Colonic mucosa (tissue), 4 donors: ENCODE measurements around the gene AFG1L. TPM values are rescaled to one million over a fixed set of nuclear protein-coding genes. Genes with fewer than 3 reads are reported as not detected.
"Not testable (repeated sequence)": the region's sequence is repeated elsewhere in the genome, so short reads cannot be mapped to it uniquely, and the experiment has no call there.

ENCODE experiments used
- DNase-seq: peaks from one replicate; pipeline ENCODE4 v3.0.0-alpha.2; 2020
- H3K27ac ChIP-seq: fragments of 200-600 bp; one replicate; pipeline ENCODE4 v1.8.0; 2021
- H3K27me3 ChIP-seq: fragments of 200-600 bp; one replicate; pipeline ENCODE4 v1.8.0; 2021
- H3K36me3 ChIP-seq: fragments of 200-600 bp; one replicate; pipeline ENCODE4 v1.8.0; 2021
- H3K4me1 ChIP-seq: fragments of 200-600 bp; one replicate; pipeline ENCODE4 v1.8.0; 2021; ENCODE audit warnings: mild to moderate bottlenecking
- H3K4me3 ChIP-seq: fragments of 200-600 bp; one replicate; pipeline ENCODE4 v1.8.0; 2021
- H3K9ac ChIP-seq, 2 donors: one replicate each; pipeline ENCODE4 v1.7.0; 2013; ENCODE audit warnings: control low read depth in 2 of 2, low read depth in 2 of 2, low read length in 2 of 2
- H3K9me3 ChIP-seq: fragments of 200-600 bp; one replicate; pipeline ENCODE4 v1.8.0; 2021
- intact Hi-C: fragments of 100-400 bp; cut with DNase I; formaldehyde crosslinking; loops from one replicate; pipeline ENCODE4 v1.14.1; 2022
- total RNA-seq, 2 donors: library from RNA; stranded (reverse); fragmentation: NEBNext Ultra II Directional in 1 of 2; extraction: Animal tissue kit (Norgen Biotek cat#: 25700) in 1 of 2; gene quantifications; one replicate each; pipeline ENCODE4 v1.2.1, GENCODE V29; 2021
- TF ChIP-seq, protein P1 (sequence below): fragments of 200-600 bp; IDR thresholded peaks from one replicate; pipeline ENCODE4 v1.8.0; 2022; ENCODE audit warnings: antibody characterized with exemption, mild to moderate bottlenecking
- donor health status: healthy.
- donor health status: DM: no; HTN: no; CAD: no.
- donor health status: DM: no; HTN: no; CAD: no.

AFG1L gene
- total RNA-seq, 2 donors from 2014 or later = 9.5 to 10.9 TPM

DNA sequence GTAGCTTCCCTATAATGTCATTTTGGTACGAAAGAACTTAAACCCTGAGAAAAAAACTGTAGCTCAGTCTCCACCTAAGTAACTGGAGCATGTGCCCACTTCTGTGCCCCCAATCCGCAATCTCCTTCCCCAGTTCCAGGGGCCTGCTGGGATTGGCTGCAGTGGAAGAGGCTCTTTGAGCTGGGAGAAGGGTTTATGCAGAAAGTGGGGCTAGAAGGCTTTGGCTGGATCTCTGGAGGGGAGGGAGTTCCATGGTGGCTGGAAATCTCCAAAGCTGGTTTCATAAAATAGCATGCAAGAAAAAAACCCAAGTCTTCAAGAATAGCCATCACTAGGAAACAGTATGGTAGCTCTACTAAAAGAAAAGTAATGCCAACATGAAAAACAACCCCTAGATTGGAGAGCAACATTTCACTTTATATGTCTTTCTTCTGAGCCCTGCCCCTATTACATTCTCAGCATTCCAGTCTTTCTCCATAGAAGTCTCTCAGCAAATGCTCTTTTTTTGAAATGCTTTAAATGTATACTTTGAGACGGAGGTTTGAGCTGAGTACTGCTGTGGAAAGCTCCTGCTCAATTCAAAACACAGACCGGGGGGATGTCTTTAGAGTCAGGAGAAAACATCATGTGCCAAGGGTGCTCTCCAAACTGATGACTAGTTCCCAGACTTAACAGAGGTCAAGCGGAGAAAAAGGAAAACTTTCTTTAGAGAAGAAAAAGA is 229.8 kb downstream of the AFG1L start:
- H3K4me1 ChIP-seq = no peaks in the 10 kb centered on the region
- H3K9ac ChIP-seq = no peak overlapping the region
- DNase-seq = no peak
- TF ChIP-seq, protein P1, sequence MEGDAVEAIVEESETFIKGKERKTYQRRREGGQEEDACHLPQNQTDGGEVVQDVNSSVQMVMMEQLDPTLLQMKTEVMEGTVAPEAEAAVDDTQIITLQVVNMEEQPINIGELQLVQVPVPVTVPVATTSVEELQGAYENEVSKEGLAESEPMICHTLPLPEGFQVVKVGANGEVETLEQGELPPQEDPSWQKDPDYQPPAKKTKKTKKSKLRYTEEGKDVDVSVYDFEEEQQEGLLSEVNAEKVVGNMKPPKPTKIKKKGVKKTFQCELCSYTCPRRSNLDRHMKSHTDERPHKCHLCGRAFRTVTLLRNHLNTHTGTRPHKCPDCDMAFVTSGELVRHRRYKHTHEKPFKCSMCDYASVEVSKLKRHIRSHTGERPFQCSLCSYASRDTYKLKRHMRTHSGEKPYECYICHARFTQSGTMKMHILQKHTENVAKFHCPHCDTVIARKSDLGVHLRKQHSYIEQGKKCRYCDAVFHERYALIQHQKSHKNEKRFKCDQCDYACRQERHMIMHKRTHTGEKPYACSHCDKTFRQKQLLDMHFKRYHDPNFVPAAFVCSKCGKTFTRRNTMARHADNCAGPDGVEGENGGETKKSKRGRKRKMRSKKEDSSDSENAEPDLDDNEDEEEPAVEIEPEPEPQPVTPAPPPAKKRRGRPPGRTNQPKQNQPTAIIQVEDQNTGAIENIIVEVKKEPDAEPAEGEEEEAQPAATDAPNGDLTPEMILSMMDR = no peak
- intact Hi-C loops = loop anchor here (5.0 to 10.0 kb wide), 2 partner anchors 412 to 550 kb away; no protein-coding TSS in a partner anchor
- no peaks in the 10 kb centered on the region for H3K9me3 ChIP-seq
- H3K27ac ChIP-seq = no peak overlapping the region
- H3K36me3 ChIP-seq = no peaks in the 10 kb centered on the region
- H3K4me3 ChIP-seq = no peak overlapping the region
- H3K27me3 ChIP-seq = no peaks in the 10 kb centered on the region

DNA sequence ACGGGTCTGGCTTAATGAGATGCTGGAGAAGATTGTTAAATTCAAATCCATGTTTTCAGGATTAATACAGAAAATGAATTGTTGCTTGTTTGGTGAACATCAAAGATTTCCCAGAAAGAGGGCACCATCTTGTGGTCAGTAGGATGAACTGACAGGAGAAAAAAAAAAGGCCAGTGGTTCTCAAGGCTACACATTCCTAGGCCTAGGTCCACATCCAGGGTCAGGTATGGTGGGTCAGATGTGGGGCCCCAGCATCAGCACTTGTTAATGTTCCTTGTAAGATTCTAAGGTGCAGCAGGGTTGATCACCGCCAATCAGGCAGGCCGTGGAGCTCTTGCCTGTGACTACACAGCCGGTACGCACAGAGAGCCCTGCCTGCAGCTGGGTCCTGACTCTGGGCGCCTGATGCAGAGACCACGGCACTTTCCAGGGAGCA is 231.9 kb downstream of the AFG1L start:
- no peaks in the 10 kb centered on the region for H3K36me3 ChIP-seq
- H3K9ac ChIP-seq = no peak overlapping the region
- no peak for DNase-seq
- intact Hi-C loops = loop anchor here (5.0 to 10.0 kb wide), 2 partner anchors 414 to 552 kb away; no protein-coding TSS in a partner anchor
- TF ChIP-seq, protein P1 = peak; percentile 62
- H3K4me1 ChIP-seq = no peaks in the 10 kb centered on the region
- no peak overlapping the region for H3K27ac ChIP-seq
- H3K27me3 ChIP-seq = no peaks in the 10 kb centered on the region
- H3K4me3 ChIP-seq = no peak overlapping the region
- H3K9me3 ChIP-seq = no peaks in the 10 kb centered on the region

DNA sequence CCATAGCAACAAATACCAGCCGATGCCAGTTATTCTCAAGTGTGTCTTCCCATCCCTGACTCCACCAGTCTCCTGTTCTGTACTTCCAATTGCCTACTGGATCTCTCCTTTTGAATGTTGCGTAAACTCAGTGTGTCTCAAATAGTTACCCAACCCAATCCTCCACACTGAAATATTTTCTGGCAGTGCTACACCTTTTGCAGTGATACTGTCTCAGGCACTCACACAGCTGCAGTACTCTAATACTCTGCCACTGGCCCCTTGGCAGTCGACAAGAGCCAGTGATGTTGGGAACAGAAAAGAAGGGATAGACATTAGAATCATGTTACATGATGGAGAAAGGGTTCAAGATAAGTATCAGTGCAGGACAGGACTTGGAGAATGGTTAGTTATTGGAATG is 234.0 kb downstream of the AFG1L start:
- no peak for DNase-seq
- Histone ChIP-seq H3K4me3 (no peak overlapping the region), H3K9me3 (no peaks in the 10 kb centered on the region), H3K27ac (no peak overlapping the region), H3K27me3 (no peaks in the 10 kb centered on the region), H3K9ac (no peak overlapping the region), H3K36me3 (no peaks in the 10 kb centered on the region), H3K4me1 (no peaks in the 10 kb centered on the region)
- TF ChIP-seq, protein P1 = no peak
- intact Hi-C loops = loop anchor here (5.0 to 10.0 kb wide), 2 partner anchors 417 to 554 kb away; no protein-coding TSS in a partner anchor

DNA sequence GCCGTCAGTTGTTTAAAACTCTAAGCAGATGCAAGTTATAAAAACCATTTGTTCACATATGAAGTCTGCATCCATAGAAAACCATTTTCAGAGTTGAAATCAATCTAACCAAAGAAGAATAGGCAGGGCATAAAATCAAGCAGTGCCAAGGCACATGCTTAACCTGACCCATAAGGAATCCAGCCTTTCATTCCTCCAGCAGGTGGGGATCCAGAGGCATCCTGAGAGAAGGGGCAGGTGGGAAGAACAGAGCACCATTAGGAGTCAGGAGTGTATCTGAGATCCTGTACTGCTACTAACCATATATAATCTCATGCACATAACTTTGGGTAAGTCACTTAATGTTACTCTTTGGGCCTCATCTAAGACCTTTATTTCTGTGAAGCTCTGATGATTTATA is 236.5 kb downstream of the AFG1L start:
- H3K4me3 ChIP-seq = no peak overlapping the region
- intact Hi-C loops = no loop called here
- no peaks in the 10 kb centered on the region for H3K9me3 ChIP-seq
- no peak overlapping the region for H3K9ac ChIP-seq
- no peak overlapping the region for H3K27ac ChIP-seq
- H3K27me3 ChIP-seq = no peaks in the 10 kb centered on the region
- H3K4me1 ChIP-seq = no peaks in the 10 kb centered on the region
- TF ChIP-seq, protein P1 = no peak
- DNase-seq = no peak
- H3K36me3 ChIP-seq = no peaks in the 10 kb centered on the region

DNA sequence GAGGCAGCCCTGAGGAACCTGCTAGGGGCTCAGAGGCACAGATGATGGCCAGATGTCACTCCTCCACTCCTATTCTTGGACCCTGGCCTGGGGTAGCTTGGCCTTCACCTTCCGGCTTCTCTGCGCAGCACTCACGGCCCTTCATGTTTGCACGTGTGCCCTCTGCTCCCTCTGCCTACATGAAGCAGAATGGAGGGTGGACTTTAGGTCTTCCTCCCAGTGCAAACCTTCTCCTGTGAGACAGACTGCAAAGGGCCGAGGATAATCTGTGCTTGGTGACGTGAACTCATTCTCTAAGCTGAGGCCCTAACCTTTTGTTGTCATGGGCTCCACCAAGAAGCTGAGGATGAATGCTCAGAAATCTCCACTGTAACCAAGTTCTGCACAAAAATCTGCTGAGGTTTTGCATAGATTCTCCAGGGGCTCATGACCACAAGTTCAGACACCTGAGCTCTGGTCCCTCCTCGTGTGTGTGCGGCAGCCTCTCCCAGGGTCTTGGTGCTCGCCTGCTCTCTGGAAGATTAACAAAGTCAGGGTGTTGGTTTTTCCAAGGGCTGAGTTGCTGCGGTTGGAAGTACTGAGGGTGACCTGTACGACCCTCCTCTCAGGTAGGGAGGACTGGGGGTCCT is 240.4 kb downstream of the AFG1L start:
- Histone ChIP-seq H3K27ac (no peak overlapping the region), H3K4me1 (no peaks in the 10 kb centered on the region), H3K9me3 (no peaks in the 10 kb centered on the region), H3K4me3 (no peak overlapping the region), H3K27me3 (no peaks in the 10 kb centered on the region), H3K36me3 (no peaks in the 10 kb centered on the region), H3K9ac (no peak overlapping the region)
- TF ChIP-seq, protein P1 = no peak
- no peak for DNase-seq
- intact Hi-C loops = no loop called here

DNA sequence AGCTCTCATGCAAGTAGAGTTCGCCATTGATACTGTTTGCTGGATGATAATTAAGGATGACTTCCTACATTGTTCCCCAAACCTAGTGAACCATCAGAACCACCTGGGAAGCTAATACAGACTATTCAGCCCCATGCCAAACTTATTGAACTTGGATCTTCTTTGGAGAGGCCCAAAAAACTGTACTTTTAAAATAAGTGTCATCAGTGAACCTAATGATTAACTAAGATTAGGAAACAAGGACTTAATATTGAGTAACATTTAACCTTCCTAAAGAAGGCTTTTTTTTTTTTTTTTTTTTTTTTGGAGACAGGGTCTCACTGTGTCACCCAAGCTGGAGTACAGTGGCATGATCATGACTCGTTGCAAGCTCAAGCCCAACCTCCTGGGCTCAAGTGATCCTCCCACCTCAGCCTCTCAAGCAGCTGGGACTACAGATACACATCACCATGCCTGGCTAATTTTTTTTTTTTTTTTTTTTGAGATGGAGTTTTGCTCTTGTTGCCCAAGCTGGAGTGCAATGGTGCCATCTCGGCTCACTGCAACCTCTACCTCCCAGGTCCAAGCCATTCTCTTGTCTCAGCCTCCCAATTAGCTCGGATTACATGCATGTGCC is 241.2 kb downstream of the AFG1L start:
- H3K27me3 ChIP-seq, DNase-seq, H3K9ac ChIP-seq, H3K27ac ChIP-seq, H3K9me3 ChIP-seq, H3K4me1 ChIP-seq, H3K4me3 ChIP-seq, intact Hi-C loops, H3K36me3 ChIP-seq: not testable (repeated sequence)
